ENCODE measurements around the gene PHOSPHO2.
"Not testable (repeated sequence)": the region's sequence is repeated elsewhere in the genome, so short reads cannot be mapped to it uniquely, and the experiment has no call there.

PHOSPHO2 gene

DNA sequence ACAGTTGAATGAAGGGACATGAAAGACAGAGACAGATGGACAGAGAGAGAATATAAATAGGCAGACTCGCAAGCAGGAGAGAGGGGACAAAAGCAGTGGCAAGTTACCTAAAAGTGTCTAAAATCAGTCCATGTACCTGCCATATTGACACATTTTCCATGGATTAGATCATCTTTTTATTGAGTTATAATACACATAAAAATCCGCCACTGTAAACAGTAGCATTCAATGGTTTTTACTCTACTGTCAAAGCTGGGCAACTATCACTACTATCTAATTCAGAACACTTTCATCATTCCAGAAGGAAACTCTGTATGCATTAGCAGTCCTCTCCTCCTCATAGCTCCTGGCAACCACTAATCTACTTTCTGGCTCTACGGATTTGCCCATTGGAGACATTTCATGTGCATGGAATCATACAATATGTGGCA is 10.1 kb upstream of the PHOSPHO2 start:
- no peak for DNase-seq (ENCODE audit: low spot score)

DNA sequence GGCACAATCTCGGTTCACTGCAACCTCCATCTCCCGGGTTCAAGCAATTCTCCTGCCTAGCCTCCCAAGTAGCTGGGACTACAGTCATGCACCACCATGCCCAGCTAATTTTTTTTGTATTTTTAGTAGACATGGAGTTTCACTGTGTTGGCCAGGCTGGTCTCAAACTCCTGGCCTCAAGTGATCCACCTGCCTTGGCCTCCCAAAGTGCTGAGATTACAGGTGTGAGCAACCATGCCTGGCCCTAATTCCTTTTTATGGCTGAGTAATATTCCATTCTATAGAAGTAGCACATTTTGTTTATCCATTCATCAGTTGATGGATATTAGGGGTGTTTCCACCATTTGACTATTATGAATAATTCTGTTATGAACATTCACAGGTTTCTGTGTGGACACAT is 9.6 kb upstream of the PHOSPHO2 start:
- DNase-seq (ENCODE audit: low spot score), result not testable (repeated sequence)

DNA sequence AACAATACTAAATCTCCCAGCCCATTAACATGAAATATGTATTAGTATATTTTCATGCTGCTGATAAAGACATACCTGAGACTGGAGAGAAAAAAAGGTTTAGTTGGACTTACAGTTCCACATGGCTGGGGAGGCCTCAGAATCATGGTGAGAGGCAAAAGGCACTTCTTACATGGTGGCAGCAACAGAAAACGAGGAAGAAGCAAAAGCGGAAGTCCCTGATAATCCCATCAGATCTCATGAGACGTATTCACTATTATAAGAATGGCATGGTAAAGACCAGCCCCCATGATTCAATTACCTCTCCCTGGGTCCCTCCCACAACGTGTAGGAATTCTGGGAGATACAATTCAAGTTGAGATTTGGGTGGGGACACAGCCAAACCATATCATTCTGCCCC is 7.4 kb upstream of the PHOSPHO2 start:
- not testable (repeated sequence) for DNase-seq (ENCODE audit: low spot score)

DNA sequence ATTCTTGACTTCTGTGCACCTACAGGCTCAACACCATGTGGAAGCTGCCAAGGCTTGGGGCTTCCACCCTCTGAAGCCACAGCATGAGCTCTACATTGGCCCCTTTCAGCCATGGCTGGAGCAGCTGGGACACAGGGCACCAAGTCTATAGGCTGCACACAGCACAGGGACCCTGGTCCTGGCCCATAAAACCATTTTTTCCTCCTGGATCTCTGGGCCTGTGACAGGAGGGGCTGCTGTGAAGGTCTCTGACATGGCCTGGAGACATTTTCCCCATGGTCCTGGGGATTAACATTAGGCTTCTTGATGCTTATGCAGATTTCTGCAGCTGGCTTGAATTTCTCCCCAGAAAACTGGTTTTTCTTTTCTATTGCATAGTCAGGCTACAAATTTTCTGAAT is 6.3 kb upstream of the PHOSPHO2 start:
- not testable (repeated sequence) for DNase-seq (ENCODE audit: low spot score)

DNA sequence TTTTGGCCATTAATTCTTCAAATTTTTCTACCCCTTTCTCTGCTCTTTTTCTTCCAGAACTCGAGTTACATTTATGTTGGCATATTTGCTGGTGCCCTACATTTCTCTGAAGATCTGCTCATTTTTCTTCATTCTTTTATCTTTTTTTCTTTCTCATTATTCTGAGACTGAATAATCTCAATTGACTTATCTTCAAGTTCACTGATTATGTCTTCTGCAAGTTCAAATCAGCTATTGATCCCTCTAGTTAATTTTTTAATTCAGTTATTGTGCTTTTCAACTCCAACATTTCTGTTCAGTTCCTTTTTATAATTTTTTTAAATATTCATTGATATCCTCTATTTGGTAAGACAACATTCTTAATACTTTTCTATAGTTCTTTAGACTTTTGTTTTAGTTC is 3.3 kb upstream of the PHOSPHO2 start:
- DNase-seq (ENCODE audit: low spot score), result no peak

DNA sequence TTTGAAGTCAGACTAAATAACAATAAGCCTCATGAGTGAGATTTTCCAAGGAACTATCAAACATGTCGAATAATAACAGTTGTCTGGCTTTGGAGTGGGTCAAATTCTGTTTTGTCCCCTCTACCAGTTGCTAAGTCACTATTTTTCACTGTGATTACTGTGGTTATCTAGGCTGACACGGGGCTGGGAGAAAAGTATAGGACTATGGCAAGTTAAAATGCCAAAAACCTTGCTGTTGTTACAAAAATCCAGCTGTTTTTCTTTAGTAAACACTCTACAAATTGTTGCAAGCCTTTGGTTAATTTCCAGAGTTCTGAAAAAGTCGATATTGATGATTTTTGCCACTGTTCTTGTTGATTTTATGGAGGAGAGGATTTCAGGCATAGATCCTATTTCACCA is 1.6 kb upstream of the PHOSPHO2 start:
- no peak for DNase-seq (ENCODE audit: low spot score)

DNA sequence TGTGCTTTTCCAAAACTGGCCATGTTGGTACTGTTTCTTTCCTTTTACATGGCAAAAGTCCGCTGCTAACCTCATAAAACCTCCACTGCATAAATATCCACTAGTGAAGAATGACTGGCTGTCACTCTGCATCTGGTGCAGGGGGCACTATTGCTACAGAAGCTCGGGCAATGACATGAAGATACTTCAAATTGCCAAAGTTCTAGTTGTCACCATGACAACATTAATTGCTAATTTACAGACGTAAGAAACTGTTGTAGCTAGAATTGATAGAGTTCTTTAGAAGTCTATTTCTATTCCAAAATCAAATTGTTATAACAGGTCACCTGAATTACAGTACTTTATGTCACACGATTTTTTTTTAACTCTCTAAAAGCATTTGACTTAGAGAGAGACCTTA is 909 bp upstream of the PHOSPHO2 start:
- DNase-seq (ENCODE audit: low spot score), result no peak

DNA sequence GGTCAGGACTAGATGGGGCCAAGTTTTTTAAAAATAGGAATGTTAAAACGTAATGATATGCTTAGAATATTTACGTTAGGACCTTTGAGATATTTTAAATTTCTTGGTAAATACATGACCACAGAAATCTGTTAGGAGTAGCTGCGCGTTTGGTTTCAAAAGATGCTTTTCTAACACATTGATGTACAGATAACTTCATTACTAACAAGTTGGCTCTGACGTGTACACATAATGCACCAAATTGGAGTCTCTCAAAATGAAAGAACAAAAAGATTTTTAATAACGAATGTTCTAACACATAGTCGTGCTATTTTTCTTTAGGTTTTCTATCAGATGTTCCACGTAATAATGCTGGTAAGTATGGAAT is 608 bp downstream of the PHOSPHO2 start:
- DNase-seq (ENCODE audit: low spot score), result no peak

DNA sequence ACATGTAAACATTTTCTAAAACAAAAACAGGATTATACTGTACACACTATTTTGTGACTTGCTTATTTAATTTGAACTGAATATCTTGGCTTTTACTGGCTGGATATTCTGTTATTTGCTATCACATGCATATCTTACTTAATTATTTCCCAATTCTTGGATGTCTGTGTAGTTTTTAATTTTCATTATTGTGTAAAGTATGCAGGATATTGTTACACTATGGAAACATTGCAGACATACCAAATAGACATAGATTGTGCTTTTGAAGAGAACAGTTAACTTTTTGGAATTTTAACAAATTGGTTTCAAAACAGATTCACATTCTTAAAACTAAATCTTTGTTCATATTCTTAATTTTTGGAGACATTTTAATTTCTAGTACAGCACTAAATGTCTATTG is 2.1 kb downstream of the PHOSPHO2 start:
- DNase-seq (ENCODE audit: low spot score), result no peak

DNA sequence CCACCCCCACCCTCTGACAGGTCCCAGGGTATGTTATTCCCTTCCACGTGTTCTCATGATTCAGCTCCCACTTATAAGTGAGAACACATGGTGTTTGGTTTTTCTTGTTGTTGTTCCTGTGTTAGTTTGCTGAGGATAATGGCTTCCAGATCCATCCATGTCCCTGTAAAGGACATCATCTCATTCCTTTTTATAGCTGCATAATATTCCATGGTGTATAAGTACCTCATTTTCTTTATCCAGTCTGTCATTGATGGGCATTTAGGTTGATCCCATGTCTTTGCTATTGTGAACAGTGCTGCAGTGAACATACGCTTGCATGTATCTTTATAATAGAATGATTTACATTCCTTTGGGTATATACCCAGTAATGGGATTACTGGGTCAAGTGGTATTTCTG is 4.9 kb downstream of the PHOSPHO2 start:
- DNase-seq (ENCODE audit: low spot score), result not testable (repeated sequence)

DNA sequence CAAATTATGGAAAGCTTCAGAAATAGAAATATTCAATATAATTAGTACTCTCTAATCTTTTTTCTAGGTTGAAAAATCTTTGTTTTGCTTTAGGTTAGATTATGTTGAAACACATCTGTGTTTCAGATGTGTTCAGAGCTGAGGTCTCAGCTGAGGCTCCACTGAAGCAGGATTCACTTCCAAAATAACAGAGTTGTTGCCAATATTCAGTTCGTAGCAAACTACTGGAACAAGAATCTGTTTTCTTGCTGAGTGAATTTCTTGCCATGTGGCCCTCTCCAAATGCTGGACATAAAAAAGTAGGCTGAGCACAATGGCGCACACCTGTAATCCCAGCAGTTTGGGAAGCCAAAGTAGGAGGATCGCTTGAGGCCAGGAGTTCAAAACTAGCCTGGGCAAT is 8.7 kb downstream of the PHOSPHO2 start:
- DNase-seq (ENCODE audit: low spot score), result no peak

DNA sequence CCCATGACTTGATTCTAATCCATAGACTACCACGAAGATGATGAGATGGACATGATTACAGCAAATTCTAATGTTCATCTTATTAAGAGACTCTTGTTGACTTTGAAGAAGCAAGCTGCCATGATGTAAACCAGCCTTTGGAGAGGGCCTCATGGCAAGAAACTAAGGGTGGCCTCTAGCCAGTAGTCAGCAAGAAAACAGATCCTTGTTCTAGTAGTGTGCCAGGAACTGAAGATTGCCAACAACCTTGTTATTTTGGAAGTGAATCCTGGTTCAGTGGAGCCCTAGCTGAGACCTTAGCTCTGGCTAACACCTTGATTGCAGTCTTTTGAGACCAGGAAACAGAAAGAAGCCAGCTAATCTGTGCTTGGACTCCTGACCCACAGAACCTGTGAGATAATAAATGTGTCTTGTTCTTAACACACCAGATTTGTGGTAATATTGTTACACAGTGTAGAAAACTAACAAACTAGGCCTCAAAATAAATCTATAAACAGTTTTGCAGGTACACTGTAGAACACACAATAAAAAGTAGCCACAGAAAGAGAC is 10.0 kb downstream of the PHOSPHO2 start:
- no peak for DNase-seq (ENCODE audit: low spot score)

DNA sequence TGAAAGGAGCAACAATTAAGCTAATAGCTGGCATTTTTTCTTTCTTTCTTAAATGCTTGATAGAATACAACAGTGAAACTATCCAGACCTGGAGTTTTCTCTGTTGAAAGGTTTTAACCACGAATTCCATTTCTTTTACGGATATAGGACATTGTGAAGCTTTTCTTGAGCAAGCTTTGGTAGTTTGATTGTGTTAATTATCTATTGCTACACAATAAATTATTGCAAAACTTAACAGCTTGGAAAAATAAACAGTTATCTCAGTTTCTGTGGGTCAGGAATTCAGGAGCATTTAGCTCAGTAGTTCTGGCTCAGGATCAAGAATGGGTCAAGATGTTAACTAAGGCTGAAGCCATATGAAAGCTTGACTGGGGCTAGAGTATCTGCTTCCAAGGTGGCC is 11.7 kb downstream of the PHOSPHO2 start:
- DNase-seq (ENCODE audit: low spot score), result no peak

DNA sequence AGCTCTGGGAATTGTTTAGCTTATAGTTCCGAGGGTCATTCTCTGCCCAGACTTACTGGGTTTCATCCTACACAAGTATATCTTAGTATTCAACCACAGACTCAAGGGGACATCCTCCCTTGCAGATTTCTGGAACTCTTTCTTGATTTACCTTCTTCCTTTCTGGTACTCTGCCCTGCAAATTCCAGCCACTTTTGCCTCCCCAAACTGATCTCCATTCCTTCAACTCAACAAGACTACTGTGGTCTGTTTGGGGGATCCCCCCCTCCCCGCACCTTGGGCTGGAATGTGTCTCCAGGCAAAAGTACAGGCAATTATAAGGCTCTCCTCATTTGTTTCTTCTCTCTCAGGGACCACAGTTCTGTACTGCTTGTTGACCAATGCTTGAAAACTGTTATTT is 13.4 kb downstream of the PHOSPHO2 start:
- DNase-seq (ENCODE audit: low spot score), result no peak

DNA sequence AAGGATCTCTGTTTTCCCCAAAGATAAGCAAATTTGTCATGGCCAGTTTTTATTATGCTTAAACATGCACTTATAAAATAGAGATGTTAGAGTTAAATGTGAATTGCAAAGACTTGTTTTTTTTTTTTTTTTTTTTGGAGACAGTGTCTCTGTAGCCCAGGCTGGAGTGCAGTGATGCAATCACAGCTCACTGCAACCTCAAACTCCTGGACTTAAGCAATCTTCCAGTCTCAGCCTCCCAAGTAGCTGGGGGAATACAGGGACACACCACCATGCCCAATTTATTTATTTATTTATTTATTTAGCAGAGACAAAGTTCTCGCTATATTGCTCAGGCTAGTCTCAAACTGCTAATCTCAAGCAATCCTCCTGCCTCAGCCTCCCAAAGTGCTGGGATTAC is 15.1 kb downstream of the PHOSPHO2 start:
- DNase-seq (ENCODE audit: low spot score), result no peak

DNA sequence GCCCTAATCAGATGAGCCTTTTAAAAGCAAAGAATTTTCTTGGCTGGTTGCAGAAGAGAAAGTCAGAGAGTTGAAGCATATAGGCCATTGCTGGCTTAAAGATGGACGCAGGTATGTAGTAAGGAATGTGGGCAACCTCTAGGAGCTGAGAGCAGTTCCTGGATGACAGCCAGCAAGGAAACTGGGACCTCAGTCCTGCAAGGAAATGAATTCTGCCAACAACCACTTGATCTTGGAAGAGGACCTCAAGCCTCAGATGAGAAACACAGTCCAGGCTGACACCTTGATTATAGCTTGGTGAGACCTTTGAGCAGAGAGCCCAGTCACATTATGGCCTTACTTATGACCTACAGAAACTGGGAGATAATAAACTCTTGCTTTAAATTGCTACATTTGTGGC is 15.7 kb downstream of the PHOSPHO2 start:
- no peak for DNase-seq (ENCODE audit: low spot score)

DNA sequence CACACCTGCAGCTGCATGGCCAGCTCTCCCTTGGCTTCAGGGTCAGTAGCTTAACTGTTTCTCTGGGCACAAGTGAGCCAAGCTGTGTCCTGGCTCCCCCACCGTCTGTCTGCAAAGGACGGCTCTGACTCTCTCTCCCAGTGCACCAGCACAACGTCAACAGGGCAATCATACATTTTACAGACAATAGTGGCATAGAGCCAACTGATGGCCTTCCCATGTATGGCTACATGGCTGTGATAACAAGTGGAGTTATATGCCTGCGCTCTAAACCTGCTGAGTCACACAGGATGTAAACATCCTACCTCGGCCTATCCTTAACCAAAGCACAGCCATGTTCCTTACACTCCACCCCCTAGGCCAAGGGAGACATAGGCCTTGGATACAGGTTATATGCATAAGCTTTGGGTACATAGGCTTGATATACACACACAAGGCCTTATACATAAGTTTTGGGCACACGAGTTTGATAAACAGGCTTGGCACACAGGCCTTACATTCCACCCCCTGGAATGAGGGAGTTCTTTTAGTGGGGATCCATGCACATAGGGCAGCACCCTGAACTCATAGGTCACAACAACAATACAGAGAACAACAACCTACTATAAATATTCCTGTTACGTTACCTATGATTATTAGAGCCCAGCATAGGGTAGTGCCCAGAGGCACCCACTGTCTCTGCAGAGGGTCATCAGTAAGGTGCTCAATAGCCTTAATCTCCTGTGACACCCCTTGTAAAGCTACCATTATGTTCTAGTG is 17.7 kb downstream of the PHOSPHO2 start:
- no peak for DNase-seq (ENCODE audit: low spot score)

DNA sequence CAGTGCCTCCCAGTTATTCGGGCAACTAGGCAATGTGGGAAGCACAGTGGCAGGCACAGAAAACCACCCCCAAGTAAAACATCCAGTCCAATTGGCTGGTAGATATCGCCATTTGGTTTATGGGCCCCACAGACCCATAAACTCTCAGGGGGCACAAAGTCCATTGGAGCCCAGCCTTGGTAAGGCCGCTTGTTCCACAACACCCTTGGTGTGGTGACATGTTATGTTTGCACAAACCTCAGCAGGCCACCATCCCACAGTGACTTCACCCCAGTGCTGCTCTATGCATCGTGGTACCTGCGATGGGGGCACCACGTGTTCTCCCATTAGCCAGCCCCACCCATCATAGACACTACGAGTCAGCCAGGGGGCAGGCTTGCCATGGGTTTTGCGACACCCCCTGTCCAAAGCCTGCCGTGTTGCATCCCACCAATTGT is 18.5 kb downstream of the PHOSPHO2 start:
- DNase-seq (ENCODE audit: low spot score), result no peak

DNA sequence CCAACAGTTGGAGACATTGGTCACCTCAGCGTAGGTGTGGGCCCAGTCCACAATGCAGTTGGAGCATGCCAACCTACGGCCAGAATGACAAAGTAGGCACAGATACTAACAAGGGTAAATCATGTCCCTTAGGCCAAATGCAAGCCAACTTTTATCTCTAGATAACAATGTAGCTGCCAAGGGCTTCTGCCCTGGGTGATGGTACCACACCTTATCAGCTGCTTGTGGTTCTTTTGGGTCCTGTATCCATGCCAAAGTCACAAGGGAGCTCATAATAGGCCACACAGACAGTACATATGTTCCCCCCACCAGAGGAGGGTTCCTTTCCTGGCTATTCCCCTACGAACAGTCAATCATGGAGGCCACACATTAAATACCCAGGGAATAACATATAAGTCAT is 19.1 kb downstream of the PHOSPHO2 start:
- DNase-seq (ENCODE audit: low spot score), result no peak

DNA sequence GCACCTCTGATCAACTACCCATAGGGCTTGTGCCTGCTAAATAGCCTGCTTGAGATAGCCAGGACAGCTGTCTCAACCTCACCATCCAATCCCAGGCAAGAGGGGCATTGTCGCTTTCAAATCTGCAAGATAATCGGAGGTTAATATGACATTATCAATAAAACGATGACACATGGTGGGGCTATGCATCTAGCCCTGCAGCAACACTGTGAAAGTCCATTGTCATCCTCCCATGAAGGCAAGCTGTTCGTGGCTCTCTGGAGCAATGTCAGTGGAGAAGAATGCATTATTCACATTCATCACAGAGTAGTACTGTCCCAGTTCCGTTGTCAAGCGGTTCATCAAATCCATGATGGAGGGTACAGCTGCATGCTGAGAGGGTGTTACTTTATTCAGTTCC is 20.4 kb downstream of the PHOSPHO2 start:
- DNase-seq (ENCODE audit: low spot score), result no peak

DNA sequence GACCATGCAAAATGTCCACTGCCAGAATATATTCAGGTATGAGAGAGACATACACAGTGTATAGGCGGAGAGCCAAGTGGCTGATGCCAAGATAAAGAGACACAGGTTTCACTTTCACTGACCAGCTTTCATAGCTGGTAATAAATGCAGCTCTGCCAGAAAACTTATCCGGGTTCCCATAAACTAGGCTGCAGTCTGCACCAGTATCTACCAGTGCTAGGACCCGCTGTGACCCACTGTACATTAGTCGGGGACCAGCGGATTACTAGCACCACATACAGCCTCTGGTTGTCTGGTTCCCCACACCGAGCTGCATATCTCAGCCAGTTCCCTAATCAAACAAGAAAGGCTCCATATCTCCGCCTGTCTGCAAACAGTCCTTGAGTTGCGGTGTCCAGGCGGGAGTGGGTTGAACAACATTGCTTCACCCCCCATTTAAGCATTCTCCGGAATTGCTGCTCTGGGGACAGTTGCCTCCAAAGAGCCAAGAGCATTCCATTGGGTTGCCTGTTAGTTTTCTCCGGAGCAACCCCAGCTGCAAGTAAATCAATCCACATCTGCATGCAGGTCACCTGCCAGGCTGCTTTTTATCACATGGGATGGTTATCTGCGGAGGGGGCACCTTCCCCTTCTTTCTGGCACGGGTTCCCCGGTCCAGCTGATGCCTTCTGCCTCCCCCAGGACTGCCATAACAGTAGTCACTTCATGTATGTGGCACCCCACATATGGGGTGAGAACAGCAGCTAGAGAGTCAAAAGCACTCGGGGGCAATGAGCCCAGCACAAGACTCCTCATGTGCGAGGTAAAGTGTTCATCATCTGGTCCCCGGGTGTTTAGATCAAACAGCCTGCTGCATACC is 21.3 kb downstream of the PHOSPHO2 start:
- no peak for DNase-seq (ENCODE audit: low spot score)

DNA sequence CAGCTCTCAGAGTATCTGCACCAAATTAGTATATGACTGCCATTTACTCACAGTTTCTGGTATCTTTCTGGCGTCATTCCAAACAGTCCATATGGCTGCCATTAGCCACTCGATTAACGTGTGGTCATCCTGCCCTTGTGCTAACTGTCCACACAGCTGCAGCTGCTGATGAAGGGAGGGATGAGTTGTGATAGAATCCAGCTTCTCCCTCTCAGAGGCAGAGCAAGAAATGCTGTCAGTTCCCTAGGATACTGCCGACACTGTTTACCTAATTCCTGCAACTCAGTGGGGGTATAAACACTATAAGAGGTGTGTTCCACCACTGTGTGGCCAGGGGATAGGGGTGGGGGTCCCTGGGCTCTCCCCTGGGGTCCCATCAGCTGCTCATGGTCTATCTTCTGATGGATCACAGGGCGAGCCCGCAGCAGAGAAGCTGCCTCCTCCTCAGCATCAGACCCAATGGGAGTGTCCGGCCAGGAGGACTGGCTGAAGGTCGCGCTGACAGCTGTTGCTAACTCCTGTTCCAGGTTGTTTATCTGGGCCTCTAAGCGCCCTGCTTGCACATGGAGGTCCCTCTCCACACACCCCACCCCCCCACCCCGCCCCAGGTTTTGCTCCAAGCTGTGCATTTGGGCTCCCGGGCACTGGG is 22.1 kb downstream of the PHOSPHO2 start:
- no peak for DNase-seq (ENCODE audit: low spot score)

Data from germinal center (tissue), 1 donor.